NCI-H128 (cell line): ENCODE data around the gene CRISPLD2.
"Not testable (repeated sequence)": the region's sequence is repeated elsewhere in the genome, so short reads cannot be mapped to it uniquely, and the experiment has no call there.

Experiments
- DNase-seq: peaks from one replicate; lab custom pipeline; 2025; ENCODE audit not compliant: unreplicated experiment; lab: John Stamatoyannopoulos, UW

Gene CRISPLD2

DNA sequence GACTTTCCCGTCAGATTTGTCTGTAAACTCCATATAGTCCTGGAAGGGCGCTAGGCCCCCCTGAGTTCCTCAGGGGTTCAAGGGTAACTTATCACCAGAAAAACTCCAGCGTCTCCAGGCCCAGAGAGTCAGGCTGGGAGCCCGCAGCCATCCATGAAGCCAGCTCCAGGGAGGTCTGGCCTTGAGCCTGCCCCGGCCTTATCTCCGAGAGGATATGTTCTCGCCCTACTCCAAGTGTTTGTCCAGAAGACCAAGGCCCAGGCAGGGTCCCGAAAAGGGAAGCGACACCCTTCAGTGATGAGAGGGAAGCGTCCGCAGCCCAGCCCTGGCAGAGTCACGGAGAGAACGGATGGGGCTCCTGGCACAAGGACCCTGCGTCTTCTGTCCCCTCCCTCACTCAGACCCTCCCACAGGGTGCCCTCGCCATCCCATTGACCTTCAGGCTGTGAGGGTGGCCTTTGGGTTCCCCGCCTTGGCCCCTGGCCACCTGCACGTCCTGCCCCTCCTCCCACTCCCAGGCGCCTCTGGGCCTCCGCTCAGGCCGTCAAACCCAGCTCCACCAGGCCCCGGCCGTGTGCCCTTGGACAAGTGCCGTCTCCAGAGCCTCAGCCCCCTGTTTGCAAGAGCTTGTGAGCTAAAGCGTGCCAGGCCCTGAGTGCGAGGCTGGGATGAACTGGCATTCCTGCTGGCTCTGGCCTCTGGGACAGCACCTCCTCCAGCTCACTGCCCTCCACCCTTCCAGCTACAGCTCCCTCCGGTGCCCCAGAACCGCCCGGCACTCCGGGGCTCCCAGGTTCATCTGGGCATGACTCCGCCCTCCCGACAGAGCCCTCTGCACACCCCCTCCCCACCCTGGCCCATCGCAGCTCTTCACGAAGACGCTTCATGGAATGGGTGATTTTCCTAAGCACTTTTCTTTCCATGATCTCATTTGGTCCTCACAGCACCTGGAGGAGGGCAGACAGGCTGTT is 108.1 kb downstream of the CRISPLD2 start:
- no peak for DNase-seq

DNA sequence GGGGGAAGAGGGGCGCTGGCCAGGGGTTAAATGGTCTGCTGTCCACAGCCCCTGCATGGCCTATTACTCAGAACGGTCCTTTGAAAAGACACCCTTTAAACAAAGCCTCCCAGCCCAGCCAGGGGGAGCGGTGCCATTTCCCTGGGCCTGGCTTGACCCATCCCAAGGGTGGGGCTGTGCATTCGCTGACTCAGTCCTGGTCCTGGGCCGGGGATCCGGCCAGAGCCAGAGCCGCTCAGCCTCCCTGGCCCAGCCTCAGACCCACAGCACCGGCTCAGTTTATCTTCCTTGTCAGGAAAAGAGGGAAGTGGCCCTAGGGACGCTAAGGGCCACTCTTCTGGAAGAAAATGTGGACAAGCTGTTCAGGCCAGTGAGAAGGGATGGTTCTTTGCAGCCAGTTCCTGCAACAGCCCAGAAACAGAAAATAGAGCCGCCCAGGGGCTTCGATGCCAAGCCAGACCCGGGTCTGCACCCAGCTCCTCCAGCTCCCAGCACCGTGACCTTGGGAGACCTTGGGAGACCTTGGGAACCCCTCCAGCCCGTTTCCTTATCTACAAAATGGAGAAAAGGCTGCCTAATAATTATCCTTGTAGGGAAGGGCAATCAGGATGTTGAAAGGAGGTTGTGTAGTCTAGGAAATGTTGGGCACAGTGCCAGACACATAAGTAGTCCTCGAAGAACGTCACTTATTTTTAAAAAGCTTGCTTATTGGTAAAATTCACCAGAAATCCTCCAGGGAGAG is 109.1 kb downstream of the CRISPLD2 start:
- no peak for DNase-seq

DNA sequence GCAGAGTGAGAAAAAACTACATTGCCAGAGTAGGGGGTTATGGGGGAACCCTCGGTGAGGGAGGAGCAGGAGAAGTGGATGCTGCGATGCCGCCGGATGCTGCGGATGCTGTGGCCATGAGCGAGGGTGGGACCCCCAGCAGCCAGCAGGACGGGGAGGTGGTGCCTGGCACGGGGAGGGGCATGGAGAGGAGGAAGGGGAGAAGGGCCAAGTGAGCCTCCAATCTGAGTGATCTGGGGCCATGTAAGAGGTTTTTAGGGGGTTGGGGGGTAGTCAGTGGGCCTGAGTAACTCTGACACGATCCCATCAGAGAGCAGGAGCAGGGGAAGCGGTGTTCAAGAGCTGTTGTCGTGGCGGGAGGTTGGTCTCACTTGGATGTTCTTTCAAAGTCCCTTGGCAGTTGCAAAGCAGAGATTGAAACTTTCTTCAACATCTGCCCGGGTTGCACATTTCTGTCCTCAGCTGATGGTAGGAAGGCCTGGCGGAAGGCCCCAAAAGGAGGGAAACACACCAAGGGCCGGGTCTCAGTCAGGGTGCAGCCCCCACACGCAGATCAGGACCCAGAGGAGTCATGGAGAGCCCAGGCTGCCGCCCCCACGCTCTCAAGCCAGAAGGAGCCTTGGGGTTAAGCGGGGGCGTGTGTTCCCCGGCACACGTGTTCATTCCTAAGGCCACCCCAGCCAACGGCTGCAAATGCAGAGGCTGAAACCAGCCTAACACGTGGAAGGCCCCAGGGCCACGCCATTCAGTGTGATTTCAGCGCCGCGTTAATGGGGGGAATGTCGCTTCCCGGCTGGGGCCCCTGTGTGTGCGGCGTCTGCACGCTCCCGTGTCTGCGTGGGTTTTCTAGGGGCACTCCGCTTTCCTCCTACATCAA is 109.9 kb downstream of the CRISPLD2 start:
- no peak for DNase-seq

GRCh38 chr16:84930298-84931106 is 110.7 kb downstream of the CRISPLD2 start:
- DNase-seq = no peak

GRCh38 chr16:84931107-84931494 is 111.3 kb downstream of the CRISPLD2 start:
- DNase-seq = no peak

DNA sequence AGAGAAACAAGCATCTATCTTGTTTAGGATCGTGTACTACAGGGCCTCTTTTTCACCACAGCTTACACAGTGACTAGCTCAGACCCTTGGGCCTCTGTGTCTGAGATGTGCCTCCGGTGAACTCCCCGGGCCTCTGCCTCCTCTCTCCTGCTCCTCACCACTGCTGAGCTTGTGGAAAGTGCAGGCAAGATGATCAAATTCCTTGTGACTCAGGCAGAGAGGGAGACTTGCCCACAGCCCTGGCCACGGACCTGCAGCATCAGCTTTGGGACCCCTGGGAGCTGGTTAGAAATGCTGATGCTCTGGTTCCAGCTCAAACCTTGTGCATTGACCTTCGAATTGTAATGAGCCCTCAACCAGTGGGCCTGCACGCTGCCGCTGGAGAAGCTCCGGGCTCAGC is 111.7 kb downstream of the CRISPLD2 start:
- DNase-seq = no peak

DNA sequence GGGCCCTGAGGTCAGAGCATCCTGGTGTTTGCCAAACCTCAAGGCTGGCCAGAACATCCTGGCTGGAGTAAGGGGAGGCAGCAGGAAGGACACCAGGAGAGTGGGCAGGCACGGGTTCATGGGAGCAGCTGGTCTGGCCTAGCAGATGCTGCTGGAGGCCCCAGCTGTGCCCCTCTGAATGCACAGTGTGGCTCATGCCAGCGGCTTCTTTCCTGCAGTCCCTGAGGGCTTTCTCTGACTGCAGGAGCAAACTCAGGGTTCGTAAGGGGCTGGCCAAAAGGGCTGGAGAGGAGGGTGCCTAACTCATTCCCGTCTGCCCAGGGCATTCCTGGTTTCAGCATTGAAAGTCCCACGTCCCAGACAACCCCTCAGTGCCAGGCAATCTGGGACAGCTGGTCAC is 112.9 kb downstream of the CRISPLD2 start:
- no peak for DNase-seq

GRCh38 chr16:84933774-84934631 is 114.2 kb downstream of the CRISPLD2 start:
- DNase-seq = no peak

- no peak for DNase-seq
These were observed 117.6 kb downstream of the CRISPLD2 start for GRCh38 chr16:84937196-84938005.

DNA sequence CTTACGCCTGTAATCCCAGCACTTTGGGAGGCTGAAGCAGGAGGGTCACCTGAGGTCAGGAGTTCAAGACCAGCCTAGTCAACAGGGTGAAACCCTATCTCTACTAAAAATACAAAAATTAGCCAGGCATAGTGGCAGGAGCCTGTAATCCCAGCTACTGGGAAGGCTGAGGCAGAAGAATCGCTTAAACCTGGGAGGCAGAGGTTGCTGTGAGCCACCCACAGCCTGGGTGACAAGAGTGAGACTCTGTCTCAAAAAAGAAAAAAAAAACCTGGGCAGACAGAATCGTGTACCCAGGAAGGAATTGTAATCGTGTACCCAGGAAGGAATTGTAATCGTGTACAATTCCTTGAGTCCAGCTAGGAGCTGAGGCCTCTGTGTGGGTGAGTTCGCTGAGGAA is 118.8 kb downstream of the CRISPLD2 start:
- not testable (repeated sequence) for DNase-seq

DNA sequence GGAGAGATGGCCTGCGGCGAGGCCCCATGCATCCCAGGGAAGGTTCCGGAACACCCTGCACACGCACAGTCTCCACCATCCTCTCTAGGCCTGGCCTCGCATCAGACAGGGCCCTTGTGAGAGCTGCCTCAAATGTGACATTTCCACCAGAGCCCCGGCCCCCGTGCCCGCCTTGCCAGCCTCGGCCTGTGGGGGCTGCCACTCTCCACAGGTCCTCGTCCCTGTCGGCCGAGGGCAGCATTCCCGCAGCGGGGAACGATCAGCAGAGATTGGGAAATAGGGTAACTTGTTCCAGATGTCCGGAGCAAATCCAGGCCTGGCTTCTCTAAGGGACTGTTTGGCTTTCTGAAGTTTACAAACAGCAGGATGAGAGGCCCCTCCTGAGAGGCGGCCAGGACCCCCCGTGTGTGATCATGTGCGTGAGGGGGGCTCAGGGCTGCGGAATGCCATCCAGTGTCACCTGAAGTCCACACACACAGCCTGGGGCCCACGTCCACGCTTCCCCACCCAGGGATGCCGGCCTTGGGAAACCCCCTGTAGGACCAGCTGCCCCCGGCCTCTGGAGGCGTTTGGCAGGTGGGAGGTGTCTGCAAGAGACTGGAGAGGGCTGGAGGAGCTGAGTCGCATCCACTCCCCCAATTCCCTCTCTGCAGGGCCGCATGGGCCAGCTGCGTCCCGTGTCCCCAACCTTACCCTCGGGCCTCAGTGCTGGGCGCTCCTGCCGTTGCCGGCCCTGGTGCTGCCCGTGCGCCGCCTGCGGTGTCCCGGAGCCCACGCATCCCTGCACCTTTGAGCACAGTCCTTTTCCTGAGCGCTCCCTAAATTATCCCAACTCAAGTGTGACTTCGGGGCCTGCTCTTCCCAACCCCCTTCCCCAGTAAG is 121.1 kb downstream of the CRISPLD2 start:
- DNase-seq = no peak

DNA sequence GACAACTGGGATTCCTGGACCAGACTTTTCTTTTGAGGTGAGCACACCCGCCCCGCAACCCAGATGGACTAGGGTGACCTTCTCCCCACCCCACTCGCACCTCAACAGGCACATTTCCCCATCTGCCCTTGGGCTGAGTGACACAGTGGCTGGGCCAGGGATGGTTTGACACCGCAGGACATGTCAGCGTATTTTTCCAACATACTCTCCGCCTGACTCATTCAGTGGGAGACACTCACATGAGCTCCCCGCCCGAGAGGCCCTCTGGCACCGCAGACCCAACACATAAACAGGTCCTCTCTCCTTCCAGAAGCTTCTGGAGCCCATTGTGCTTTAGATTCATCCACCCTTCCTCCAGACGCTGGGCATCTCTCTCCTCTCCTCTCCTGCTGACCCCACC is 122.1 kb downstream of the CRISPLD2 start:
- DNase-seq = no peak

DNA sequence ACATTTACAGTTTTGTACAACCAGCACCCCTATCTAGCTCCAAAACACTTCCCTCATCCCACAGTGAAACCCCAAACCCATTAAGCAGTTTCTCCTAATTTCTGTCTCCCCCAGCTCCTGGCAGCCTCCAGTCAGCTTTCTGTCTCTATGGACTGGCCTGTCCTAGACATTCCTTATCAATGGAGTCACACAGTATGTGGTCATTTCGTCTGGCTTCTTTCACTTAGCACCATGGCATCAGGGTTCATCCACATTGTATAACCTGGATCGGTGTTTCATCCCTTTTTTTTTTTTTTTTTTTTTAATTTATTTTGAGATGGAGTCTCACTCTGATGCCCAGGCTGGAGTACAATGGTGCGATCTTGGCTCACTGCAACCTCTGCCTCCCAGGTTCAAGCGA is 123.0 kb downstream of the CRISPLD2 start:
- no peak for DNase-seq

GRCh38 chr16:84943620-84944019 is 123.8 kb downstream of the CRISPLD2 start:
- DNase-seq = no peak

DNA sequence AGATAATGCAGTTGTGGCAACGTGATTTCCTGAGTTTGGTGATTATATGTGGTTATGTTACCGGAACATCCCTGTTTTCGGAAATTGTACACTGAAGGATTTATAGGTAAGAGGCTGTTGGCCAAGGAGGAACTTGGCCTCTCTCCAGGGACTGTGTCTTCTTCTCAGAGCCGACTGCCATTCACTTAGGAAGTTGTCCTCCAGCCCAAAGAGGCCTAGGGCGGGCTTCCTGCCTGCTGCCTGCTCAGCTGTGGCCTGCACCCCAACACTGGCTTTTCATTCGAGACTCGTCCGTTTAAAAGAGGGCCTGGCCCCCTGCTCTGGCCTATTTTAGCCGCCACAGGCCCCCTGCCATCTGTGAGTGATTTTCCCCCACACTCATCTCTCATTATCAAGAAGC is 127.2 kb downstream of the CRISPLD2 start:
- no peak for DNase-seq

GRCh38 chr16:84947996-84948850 is 128.4 kb downstream of the CRISPLD2 start:
- no peak for DNase-seq
